Fibroblast of peridontal ligament (primary cell): ENCODE data around the gene RFXANK.
"Not testable (repeated sequence)": the region's sequence is repeated elsewhere in the genome, so short reads cannot be mapped to it uniquely, and the experiment has no call there.

Source experiments
- DNase-seq: peaks from one replicate; pipeline ENCODE4 v3.0.0-alpha.2; 2010; ENCODE audit errors: extremely low read depth

RFXANK gene

GRCh38 chr19:19192078-19192882 is at the start of gene RFXANK, which contains the start of gene BORCS8:
Gene RFXANK, plus strand, starts transcription at chr19:19192258. Its CDS starts 1,689 bp downstream, at chr19:19193947.
Gene BORCS8, minus strand, starts transcription at chr19:19192152. Its CDS starts 35 bp downstream, at chr19:19192117.
- peak; percentile 99 for DNase-seq

- DNase-seq: no peak
Observed at GRCh38 chr19:19142347-19142746, 49.7 kb upstream of the RFXANK start.

- no peak for DNase-seq
Observed at GRCh38 chr19:19145281-19145680, 46.8 kb upstream of the RFXANK start.

GRCh38 chr19:19145684-19146608 is 46.1 kb upstream of the RFXANK start:
- peak; percentile 56 for DNase-seq

GRCh38 chr19:19146865-19147264 is 45.2 kb upstream of the RFXANK start:
- DNase-seq: no peak

GRCh38 chr19:19147344-19147743 is 44.7 kb upstream of the RFXANK start:
- no peak for DNase-seq

- DNase-seq: not testable (repeated sequence)
Observed at GRCh38 chr19:19148504-19148903, 43.6 kb upstream of the RFXANK start.

GRCh38 chr19:19149435-19149834 is 42.6 kb upstream of the RFXANK start:
- no peak for DNase-seq

GRCh38 chr19:19151418-19151817 is 40.6 kb upstream of the RFXANK start:
- no peak for DNase-seq

GRCh38 chr19:19152668-19153384 is 39.2 kb upstream of the RFXANK start:
- DNase-seq: no peak

GRCh38 chr19:19154768-19155494 is 37.1 kb upstream of the RFXANK start:
- no peak for DNase-seq

GRCh38 chr19:19155495-19156219 is 36.4 kb upstream of the RFXANK start:
- DNase-seq: no peak

GRCh38 chr19:19157808-19158207 is 34.2 kb upstream of the RFXANK start:
- DNase-seq: no peak

GRCh38 chr19:19159534-19159933 is 32.5 kb upstream of the RFXANK start:
- DNase-seq: no peak

- no peak for DNase-seq
Observed at GRCh38 chr19:19160461-19161035, 31.5 kb upstream of the RFXANK start.

- no peak for DNase-seq
Observed at GRCh38 chr19:19162495-19162894, 29.6 kb upstream of the RFXANK start.

- no peak for DNase-seq
Observed at GRCh38 chr19:19165396-19165795, 26.7 kb upstream of the RFXANK start.

- no peak for DNase-seq
Observed at GRCh38 chr19:19167612-19168011, 24.4 kb upstream of the RFXANK start.

- no peak for DNase-seq
Observed at GRCh38 chr19:19169236-19170052, 22.6 kb upstream of the RFXANK start.
